Testis (tissue), 3 donors: ENCODE measurements around the gene ZNF778. TPM values are rescaled to one million over a fixed set of nuclear protein-coding genes. Genes with fewer than 3 reads are reported as not detected.
"Not testable (repeated sequence)": the region's sequence is repeated elsewhere in the genome, so short reads cannot be mapped to it uniquely, and the experiment has no call there.

ENCODE experiments used
- DNase-seq: peaks from one replicate; pipeline ENCODE4 v3.0.0-alpha.2; 2019
- H3K27ac ChIP-seq, 2 donors: fragments of 200-600 bp; sonication (generic); one replicate each; pipeline ENCODE4 v1.5.1; 2019
- H3K27me3 ChIP-seq: fragments of 200-600 bp; sonication (generic); one replicate; pipeline ENCODE4 v1.5.1; 2019
- H3K36me3 ChIP-seq: fragments of 200-600 bp; sonication (generic); one replicate; pipeline ENCODE4 v1.5.1; 2017; ENCODE audit warnings: low read depth; ENCODE audit errors: missing control alignments
- H3K4me1 ChIP-seq: fragments of 200-600 bp; sonication (generic); one replicate; pipeline ENCODE4 v1.5.1; 2019
- H3K4me3 ChIP-seq, 2 donors: fragments of 200-600 bp; sonication (generic); one replicate each; pipeline ENCODE4 v1.5.1; 2017 to 2019
- H3K9me3 ChIP-seq: fragments of 200-600 bp; sonication (generic); one replicate; pipeline ENCODE4 v1.5.1; 2017
- POLR2A ChIP-seq: fragments of 450-650 bp; IDR thresholded peaks from one replicate; pipeline ENCODE4 v1.6.1; 2017; ENCODE audit warnings: antibody characterized with exemption, mild to moderate bottlenecking, moderate library complexity
- WGBS, 2 donors: methylation state at CpG; one replicate each; pipeline ENCODE4 v1.1.5; 2018; 5-methylcytosine and 5-hydroxymethylcytosine counted together
- intact Hi-C: fragments of 100-400 bp; cut with DNase I; formaldehyde crosslinking; loops from one replicate; pipeline ENCODE4 v1.15.1; 2023; ENCODE audit warnings: low total_unique reads
- polyA plus RNA-seq: library from polyadenylated mRNA; stranded (reverse); fragments of 350-450 nt; fragmentation: Illumina TruSeq; extraction: RNeasy Lipid Tissue Mini Kit (QIAGEN cat#74804); gene quantifications from one replicate; pipeline ENCODE4 v1.2.3, GENCODE V29; 2014; ENCODE audit warnings: low read depth, low replicate concordance; ENCODE audit not compliant: insufficient read depth
- total RNA-seq, 2 donors: library from RNA; depleted of rRNA; stranded (reverse); fragments of >200 nt; gene quantifications; one replicate each; pipeline ENCODE4 v1.2.3, GENCODE V29; 2016
- TF ChIP-seq, protein P1 (sequence below), 3 experiments: fragments of 450-650 bp in 2 of 3; fragments of 200-600 bp in 1 of 3; sonication (generic) in 1 of 3; IDR thresholded peaks; one replicate each; pipeline ENCODE4 v1.5.1; 2016 to 2019; ENCODE audit warnings: antibody characterized with exemption in 3 of 3, mild to moderate bottlenecking in 2 of 3, moderate library complexity in 1 of 3

ZNF778 gene
- total and polyA plus RNA-seq, 3 donors from 2014 or later, result 21.0 to 32.9 (median 29.8) TPM

DNA sequence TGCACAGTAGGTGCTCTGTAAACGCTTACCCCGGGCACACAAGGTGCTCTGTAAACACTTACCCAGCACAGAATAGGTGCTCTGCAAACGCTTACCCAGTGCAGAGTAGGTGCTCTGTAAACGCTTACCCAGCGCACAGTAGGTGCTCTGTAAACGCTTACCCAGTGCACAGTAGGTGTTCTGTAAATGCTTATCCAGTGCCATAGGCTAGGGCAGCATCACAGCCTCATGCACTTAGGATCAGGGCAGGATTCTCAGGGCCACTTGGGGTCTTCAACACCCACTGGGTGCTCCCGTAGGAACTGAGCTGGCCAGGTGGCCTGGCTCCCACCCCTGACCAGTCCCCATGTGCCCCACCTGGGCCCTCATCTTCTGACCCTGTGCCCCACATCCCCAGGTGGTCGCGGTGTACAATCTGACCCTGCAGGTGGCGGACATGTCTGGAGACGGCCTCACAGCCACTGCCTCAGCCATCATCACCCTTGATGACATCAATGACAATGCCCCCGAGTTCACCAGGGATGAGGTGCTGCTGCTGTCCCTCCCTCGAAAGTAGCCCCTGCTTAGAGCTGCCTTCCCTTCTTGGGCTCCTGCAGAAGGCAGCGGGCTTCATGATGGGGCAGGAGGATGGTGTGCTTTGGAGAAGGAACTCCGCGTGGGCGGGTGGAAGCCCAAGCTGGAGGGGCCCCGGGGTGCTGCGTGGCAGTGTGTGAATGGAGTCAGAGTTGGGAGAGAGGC is 30.3 kb upstream of the ZNF778 start:
- no peak overlapping the region for H3K27ac ChIP-seq
- no peak overlapping the region for H3K4me3 ChIP-seq
- 75% methylated on average over 18 to 19 of the region's 19 CpGs for WGBS, 2 donors
- H3K9me3 ChIP-seq, result no peaks in the 10 kb centered on the region
- no peaks in the 10 kb centered on the region for H3K27me3 ChIP-seq
- H3K36me3 ChIP-seq, result no peaks in the 10 kb centered on the region
- TF ChIP-seq, protein P1, sequence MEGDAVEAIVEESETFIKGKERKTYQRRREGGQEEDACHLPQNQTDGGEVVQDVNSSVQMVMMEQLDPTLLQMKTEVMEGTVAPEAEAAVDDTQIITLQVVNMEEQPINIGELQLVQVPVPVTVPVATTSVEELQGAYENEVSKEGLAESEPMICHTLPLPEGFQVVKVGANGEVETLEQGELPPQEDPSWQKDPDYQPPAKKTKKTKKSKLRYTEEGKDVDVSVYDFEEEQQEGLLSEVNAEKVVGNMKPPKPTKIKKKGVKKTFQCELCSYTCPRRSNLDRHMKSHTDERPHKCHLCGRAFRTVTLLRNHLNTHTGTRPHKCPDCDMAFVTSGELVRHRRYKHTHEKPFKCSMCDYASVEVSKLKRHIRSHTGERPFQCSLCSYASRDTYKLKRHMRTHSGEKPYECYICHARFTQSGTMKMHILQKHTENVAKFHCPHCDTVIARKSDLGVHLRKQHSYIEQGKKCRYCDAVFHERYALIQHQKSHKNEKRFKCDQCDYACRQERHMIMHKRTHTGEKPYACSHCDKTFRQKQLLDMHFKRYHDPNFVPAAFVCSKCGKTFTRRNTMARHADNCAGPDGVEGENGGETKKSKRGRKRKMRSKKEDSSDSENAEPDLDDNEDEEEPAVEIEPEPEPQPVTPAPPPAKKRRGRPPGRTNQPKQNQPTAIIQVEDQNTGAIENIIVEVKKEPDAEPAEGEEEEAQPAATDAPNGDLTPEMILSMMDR (IDR thresholded peaks at IDR 0.05), result no peak
- no peak for TF ChIP-seq POLR2A
- no peak for DNase-seq
- intact Hi-C loops, result no loop called here
- H3K4me1 ChIP-seq, result no peaks in the 10 kb centered on the region

DNA sequence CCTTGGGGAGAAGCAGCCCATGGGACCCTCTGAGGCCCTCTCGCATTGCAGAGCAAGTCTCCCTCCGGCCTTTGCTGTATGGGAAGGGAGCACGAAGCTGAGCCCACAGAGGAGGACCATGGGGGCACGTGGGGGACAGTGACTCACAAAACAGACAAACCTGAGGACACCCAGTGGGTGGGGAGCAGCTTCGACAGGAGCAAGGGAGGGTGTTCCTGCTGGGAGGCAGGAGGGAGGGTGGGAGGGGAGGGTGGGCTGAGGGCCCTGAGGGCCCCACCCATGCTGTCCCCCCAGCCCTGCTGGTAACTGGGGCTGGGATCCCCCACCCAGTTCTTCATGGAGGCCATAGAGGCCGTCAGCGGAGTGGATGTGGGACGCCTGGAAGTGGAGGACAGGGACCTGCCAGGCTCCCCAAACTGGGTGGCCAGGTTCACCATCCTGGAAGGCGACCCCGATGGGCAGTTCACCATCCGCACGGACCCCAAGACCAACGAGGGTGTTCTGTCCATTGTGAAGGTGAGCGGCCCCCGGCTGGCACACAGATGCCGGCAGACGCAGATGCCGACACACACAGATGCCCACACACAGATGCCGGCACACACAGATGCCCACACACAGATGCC is 29.6 kb upstream of the ZNF778 start:
- H3K36me3 ChIP-seq, result no peaks in the 10 kb centered on the region
- H3K27me3 ChIP-seq, result no peaks in the 10 kb centered on the region
- 68% methylated on average over 19 of the region's 19 CpGs; no CpG with 5 or more reads in 1 of the 2 donors for WGBS, 2 donors
- no peak overlapping the region for H3K27ac ChIP-seq
- H3K9me3 ChIP-seq, result no peaks in the 10 kb centered on the region
- TF ChIP-seq POLR2A, result no peak
- TF ChIP-seq, protein P1 (IDR thresholded peaks at IDR 0.05), result no peak
- no peak overlapping the region for H3K4me3 ChIP-seq
- no peaks in the 10 kb centered on the region for H3K4me1 ChIP-seq
- DNase-seq, result no peak
- intact Hi-C loops, result no loop called here

DNA sequence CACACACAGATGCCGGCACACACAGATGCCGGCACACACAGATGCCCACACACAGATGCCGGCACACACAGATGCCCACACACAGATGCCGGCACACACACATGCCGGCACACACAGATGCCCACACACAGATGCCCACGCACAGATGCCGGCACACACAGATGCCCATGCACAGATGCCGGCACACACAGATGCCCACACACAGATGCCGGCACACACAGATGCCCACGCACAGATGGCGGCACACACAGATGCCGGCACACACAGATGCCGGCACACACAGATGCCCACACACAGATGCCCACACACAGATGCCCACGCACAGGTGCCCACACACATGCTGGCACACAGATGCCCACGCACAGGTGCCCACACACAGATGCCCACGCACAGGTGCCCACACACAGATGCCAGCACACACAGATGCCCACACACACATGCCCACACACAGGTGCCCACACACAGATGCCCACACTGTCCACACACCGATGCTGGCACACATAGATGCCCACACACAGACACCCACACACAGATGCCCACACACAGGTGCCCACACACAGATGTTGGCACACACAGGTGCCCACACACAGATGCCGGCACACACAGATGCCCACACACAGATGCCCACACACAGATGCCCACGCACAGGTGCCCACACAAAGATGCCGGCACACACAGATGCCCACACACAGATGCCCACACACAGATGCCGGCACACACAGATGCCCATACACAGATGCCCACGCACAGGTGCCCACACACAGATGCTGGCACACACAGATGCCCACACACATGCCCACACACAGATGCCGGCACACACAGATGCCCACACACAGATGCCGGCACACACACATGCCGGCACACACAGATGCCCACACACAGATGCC is 28.8 kb upstream of the ZNF778 start:
- H3K4me1 ChIP-seq, intact Hi-C loops, DNase-seq: not testable (repeated sequence)

DNA sequence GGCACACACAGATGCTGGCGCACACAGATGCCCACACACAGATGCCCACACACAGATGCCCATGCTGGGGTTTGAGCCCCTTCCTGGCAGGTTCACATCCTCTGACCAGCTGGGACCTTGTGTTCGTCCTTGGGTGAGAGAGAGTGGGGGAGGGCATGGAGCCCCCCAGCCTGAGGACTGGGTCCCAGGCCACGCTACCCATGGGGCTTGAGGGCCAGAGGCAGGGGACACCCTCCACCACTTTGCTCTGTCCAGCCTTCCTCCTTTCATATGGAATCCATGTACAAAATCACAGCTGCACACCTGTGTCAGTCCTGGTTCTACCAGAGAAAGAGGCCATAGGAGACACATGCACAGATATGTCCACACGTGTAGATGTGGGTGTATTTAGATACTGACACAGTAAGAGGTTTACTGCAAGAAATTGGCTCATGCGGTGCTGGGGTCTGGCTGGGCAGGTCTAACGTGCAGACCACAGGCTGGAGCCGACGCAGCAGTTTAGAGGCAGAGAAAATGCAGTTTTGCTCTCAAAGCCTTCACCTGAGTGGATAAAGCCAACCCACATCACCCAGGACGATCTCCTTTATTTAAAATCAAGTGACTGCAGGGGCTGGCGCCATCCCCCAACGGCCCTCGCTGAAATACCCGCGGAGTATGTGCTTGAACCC is 28.0 kb upstream of the ZNF778 start:
- 63 to 68% methylated on average over 11 to 14 of the region's 14 CpGs for WGBS, 2 donors
- no peaks in the 10 kb centered on the region for H3K9me3 ChIP-seq
- TF ChIP-seq, protein P1 (IDR thresholded peaks at IDR 0.05), result no peak
- no peak for TF ChIP-seq POLR2A

More for the DNA sequence above, 28.8 kb upstream of the ZNF778 start:
- H3K27me3 ChIP-seq, H3K27ac ChIP-seq, H3K9me3 ChIP-seq, H3K4me3 ChIP-seq, H3K36me3 ChIP-seq: not testable (repeated sequence)
- WGBS, 2 donors, result 90 to 93% methylated on average over 3 to 24 of the region's 25 CpGs

More for the DNA sequence above, 28.0 kb upstream of the ZNF778 start:
- H3K4me3 ChIP-seq, result no peak overlapping the region
- intact Hi-C loops, result no loop called here
- no peaks in the 10 kb centered on the region for H3K27me3 ChIP-seq
- H3K27ac ChIP-seq, result no peak overlapping the region
- no peaks in the 10 kb centered on the region for H3K4me1 ChIP-seq
- DNase-seq, result no peak
- H3K36me3 ChIP-seq, result no peaks in the 10 kb centered on the region
